ENCODE data around the gene RBM44.
A peak's percentile ranks its signal among the peaks of the same experiment; 100 is the strongest.
"Not testable (repeated sequence)": the region's sequence is repeated elsewhere in the genome, so short reads cannot be mapped to it uniquely, and the experiment has no call there.

The RBM44 gene

GRCh38 chr2:237782181-237782580, 16.4 kb upstream of the RBM44 start:
- DNase-seq (ENCODE audit: low spot score), result no peak

GRCh38 chr2:237783678-237784077, 14.9 kb upstream of the RBM44 start:
- not testable (repeated sequence) for DNase-seq (ENCODE audit: low spot score)

GRCh38 chr2:237786936-237787335, 11.6 kb upstream of the RBM44 start:
- no peak for DNase-seq (ENCODE audit: low spot score)

GRCh38 chr2:237790353-237790752, 8.2 kb upstream of the RBM44 start:
- DNase-seq (ENCODE audit: low spot score), result no peak

- peak; percentile 5 for DNase-seq (ENCODE audit: low spot score)
These were observed 6.4 kb upstream of the RBM44 start for GRCh38 chr2:237791977-237792727.

- DNase-seq (ENCODE audit: low spot score), result no peak
These were observed 1.3 kb upstream of the RBM44 start for GRCh38 chr2:237797253-237797652.

GRCh38 chr2:237799060-237799428, 465 bp downstream of the RBM44 start:
- DNase-seq (ENCODE audit: low spot score), result no peak

GRCh38 chr2:237801466-237801865, 2.9 kb downstream of the RBM44 start:
- DNase-seq (ENCODE audit: low spot score), result no peak

- no peak for DNase-seq (ENCODE audit: low spot score)
These were observed 7.8 kb downstream of the RBM44 start for GRCh38 chr2:237806334-237806733.

GRCh38 chr2:237815637-237816036, 17.1 kb downstream of the RBM44 start:
- DNase-seq (ENCODE audit: low spot score), result no peak

- DNase-seq (ENCODE audit: low spot score), result no peak
These were observed 18.0 kb downstream of the RBM44 start for GRCh38 chr2:237816531-237816930.

- DNase-seq (ENCODE audit: low spot score), result no peak
These were observed 19.5 kb downstream of the RBM44 start for GRCh38 chr2:237818066-237818473.

- DNase-seq (ENCODE audit: low spot score), result no peak
These were observed 20.7 kb downstream of the RBM44 start for GRCh38 chr2:237819231-237819630.

GRCh38 chr2:237820421-237820820, 21.8 kb downstream of the RBM44 start:
- DNase-seq (ENCODE audit: low spot score), result no peak

- DNase-seq (ENCODE audit: low spot score), result no peak
These were observed 25.0 kb downstream of the RBM44 start for GRCh38 chr2:237823544-237823943.

- DNase-seq (ENCODE audit: low spot score), result no peak
These were observed 25.5 kb downstream of the RBM44 start for GRCh38 chr2:237824085-237824484.

GRCh38 chr2:237827421-237827987, 28.9 kb downstream of the RBM44 start:
- DNase-seq (ENCODE audit: low spot score), result no peak

- no peak for DNase-seq (ENCODE audit: low spot score)
These were observed 31.9 kb downstream of the RBM44 start for GRCh38 chr2:237830522-237830921.

GRCh38 chr2:237833546-237833945, 35.0 kb downstream of the RBM44 start:
- DNase-seq (ENCODE audit: low spot score), result no peak

- DNase-seq (ENCODE audit: low spot score), result no peak
These were observed 36.8 kb downstream of the RBM44 start for GRCh38 chr2:237835372-237835771.

- no peak for DNase-seq (ENCODE audit: low spot score)
These were observed 42.5 kb downstream of the RBM44 start for GRCh38 chr2:237841051-237841450.

- not testable (repeated sequence) for DNase-seq (ENCODE audit: low spot score)
These were observed 50.4 kb downstream of the RBM44 start for GRCh38 chr2:237848940-237849339.

GRCh38 chr2:237854295-237854694, 55.7 kb downstream of the RBM44 start:
- no peak for DNase-seq (ENCODE audit: low spot score)

GRCh38 chr2:237857791-237858190, 59.2 kb downstream of the RBM44 start:
- no peak for DNase-seq (ENCODE audit: low spot score)

Measured in cerebellar cortex (tissue), 1 donor.